AG04450 (cell line): ENCODE data around the gene CPOX. TPM values are rescaled to one million over a fixed set of nuclear protein-coding genes. Genes with fewer than 3 reads are reported as not detected.

Experiments used
- CTCF ChIA-PET: fragments of 300-600, 350-600 bp; formaldehyde crosslinking; extraction: SDS; loops from one replicate; lab custom pipeline; 2022; ENCODE audit warnings: antibody characterized with exemption, inconsistent platforms; lab: Charles Lee
- POLR2A ChIA-PET: fragments of 350-600 bp; formaldehyde crosslinking; extraction: SDS; loops from one replicate; lab custom pipeline; 2021; ENCODE audit warnings: antibody characterized with exemption, inconsistent platforms; lab: Yijun Ruan, JAX
- DNase-seq: peaks from one replicate; pipeline ENCODE4 v3.0.0-alpha.2; 2011; ENCODE audit warnings: low read depth, low spot score
- H3K27ac ChIP-seq: one replicate; pipeline ENCODE4 v1.5.1; 2012; ENCODE audit warnings: low read depth, low read length, control low read depth
- H3K27me3 ChIP-seq: one replicate; pipeline ENCODE4 v1.6.0; 2012; ENCODE audit warnings: low read length; ENCODE audit not compliant: control insufficient read depth, insufficient read depth
- H3K4me3 ChIP-seq: 2 replicates; pipeline ENCODE4 v1.5.1; 2011; ENCODE audit warnings: mild to moderate bottlenecking, low read depth, low read length, control low read depth
- H3K9me3 ChIP-seq: 2 replicates; pipeline ENCODE4 v1.5.1; 2012; ENCODE audit warnings: low read length; ENCODE audit not compliant: control insufficient read depth, insufficient read depth
- CTCF ChIP-seq: IDR thresholded peaks from 2 replicates; pipeline ENCODE4 v1.5.1; 2011; ENCODE audit warnings: low read depth, low read length, control low read depth, inconsistent platforms
- polyA plus RNA-seq: library from polyadenylated mRNA; depleted of rRNA; stranded (reverse); fragments of >200 nt; gene quantifications from 2 replicates; pipeline ENCODE4 v1.2.3, GENCODE V29; 2011

CPOX gene
- polyA plus RNA-seq, 1 experiment: 19.6 TPM

- TF ChIP-seq CTCF: no peak
- Histone ChIP-seq H3K9me3 (peaks cover 3% of the 10 kb centered on the region; the same call in 1 of the 2 replicates), H3K4me3 (no peak overlapping the region), H3K27me3 (peaks cover 6% of the 10 kb centered on the region), H3K27ac (no peak overlapping the region)
- DNase-seq: no peak
- CTCF ChIA-PET: no interaction called here
- POLR2A ChIA-PET: no interaction called here
Observed at GRCh38 chr3:98532709-98533571, 60.5 kb downstream of the CPOX start.

- ChIA-PET POLR2A (no interaction called here), CTCF (no interaction called here)
- no peak for DNase-seq
- Histone ChIP-seq H3K9me3 (no peaks in the 10 kb centered on the region), H3K27ac (no peak overlapping the region), H3K27me3 (peaks cover 6% of the 10 kb centered on the region), H3K4me3 (no peak overlapping the region)
- no peak for TF ChIP-seq CTCF
Observed at GRCh38 chr3:98532275-98532637, 61.2 kb downstream of the CPOX start.

GRCh38 chr3:98531622-98532274 lies 61.7 kb downstream of the CPOX start, which contains the start of gene GPR15:
Gene GPR15 (plus strand): TSS chr3:98531978. CDS start chr3:98532034, 56 bp downstream.
- ChIA-PET CTCF (no interaction called here), POLR2A (no interaction called here)
- TF ChIP-seq CTCF: no peak
- no peaks in the 10 kb centered on the region for H3K9me3 ChIP-seq
- no peak for DNase-seq
- peaks cover 6% of the 10 kb centered on the region for H3K27me3 ChIP-seq
- no peak within 1 kb of the TSS for H3K27ac ChIP-seq
- no peak within 1 kb of the TSS for H3K4me3 ChIP-seq

- Histone ChIP-seq H3K9me3 (no peaks in the 10 kb centered on the region), H3K4me3 (no peak overlapping the region), H3K27me3 (peaks cover 6% of the 10 kb centered on the region), H3K27ac (no peak overlapping the region)
- no peak for DNase-seq
- no peak for TF ChIP-seq CTCF
- CTCF ChIA-PET: no interaction called here
- POLR2A ChIA-PET: no interaction called here
Observed at GRCh38 chr3:98530676-98531075, 62.7 kb downstream of the CPOX start.
